Transverse colon (tissue), 4 donors: Measurements from ENCODE around the gene DYNC1I1.

Source experiments
- EP300 ChIP-seq: sonication (generic); formaldehyde crosslinking; IDR thresholded peaks from one replicate; pipeline ENCODE4 v1.6.1; 2017; ENCODE audit warnings: antibody characterized with exemption, low read depth
- POLR2A ChIP-seq: fragments of 450-650 bp; IDR thresholded peaks from one replicate; pipeline ENCODE4 v1.6.1; 2016; ENCODE audit warnings: antibody characterized with exemption, mild to moderate bottlenecking, moderate library complexity
- POLR2AphosphoS5 ChIP-seq, 3 donors: sonication (generic); formaldehyde crosslinking; IDR thresholded peaks; one replicate each; pipeline ENCODE4 v1.6.1; 2016; ENCODE audit warnings: antibody characterized with exemption in 3 of 3
- TF ChIP-seq, protein P1 (sequence below), 5 experiments: fragments of 200-600 bp in 3 of 5; fragments of 450-650 bp in 2 of 5; sonication (generic) in 3 of 5; IDR thresholded peaks; 1 replicate in 2 of 5; 2 replicates in 3 of 5; pipeline ENCODE4 v1.5.1; 2016 to 2017; ENCODE audit warnings: antibody characterized with exemption in 5 of 5, inconsistent platforms in 3 of 5, mild to moderate bottlenecking in 2 of 5, moderate library complexity in 1 of 5

- TF ChIP-seq, protein P1, sequence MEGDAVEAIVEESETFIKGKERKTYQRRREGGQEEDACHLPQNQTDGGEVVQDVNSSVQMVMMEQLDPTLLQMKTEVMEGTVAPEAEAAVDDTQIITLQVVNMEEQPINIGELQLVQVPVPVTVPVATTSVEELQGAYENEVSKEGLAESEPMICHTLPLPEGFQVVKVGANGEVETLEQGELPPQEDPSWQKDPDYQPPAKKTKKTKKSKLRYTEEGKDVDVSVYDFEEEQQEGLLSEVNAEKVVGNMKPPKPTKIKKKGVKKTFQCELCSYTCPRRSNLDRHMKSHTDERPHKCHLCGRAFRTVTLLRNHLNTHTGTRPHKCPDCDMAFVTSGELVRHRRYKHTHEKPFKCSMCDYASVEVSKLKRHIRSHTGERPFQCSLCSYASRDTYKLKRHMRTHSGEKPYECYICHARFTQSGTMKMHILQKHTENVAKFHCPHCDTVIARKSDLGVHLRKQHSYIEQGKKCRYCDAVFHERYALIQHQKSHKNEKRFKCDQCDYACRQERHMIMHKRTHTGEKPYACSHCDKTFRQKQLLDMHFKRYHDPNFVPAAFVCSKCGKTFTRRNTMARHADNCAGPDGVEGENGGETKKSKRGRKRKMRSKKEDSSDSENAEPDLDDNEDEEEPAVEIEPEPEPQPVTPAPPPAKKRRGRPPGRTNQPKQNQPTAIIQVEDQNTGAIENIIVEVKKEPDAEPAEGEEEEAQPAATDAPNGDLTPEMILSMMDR (IDR thresholded peaks at IDR 0.05) = no peak
- TF ChIP-seq POLR2AphosphoS5 (IDR thresholded peaks at IDR 0.05) = no peak
- TF ChIP-seq POLR2A = no peak
- TF ChIP-seq EP300 = no peak
Observed at GRCh38 chr7:96080027-96080426, 307.7 kb downstream of the DYNC1I1 start.
